Tibial nerve (tissue), 4 donors: ENCODE results near the gene AFF2.

Experiments used
- CTCF ChIP-seq, 5 experiments: fragments of 200-600 bp in 3 of 5; fragments of 450-650 bp in 2 of 5; sonication (generic) in 3 of 5; IDR thresholded peaks; one replicate each; pipeline ENCODE4 v1.5.1; 2016 to 2019; ENCODE audit warnings: antibody characterized with exemption in 5 of 5, mild to moderate bottlenecking in 3 of 5, moderate library complexity in 2 of 5
- EP300 ChIP-seq, 2 donors: sonication (generic); formaldehyde crosslinking; IDR thresholded peaks; one replicate each; pipeline ENCODE4 v1.6.1; 2017; ENCODE audit warnings: antibody characterized with exemption in 2 of 2, mild to moderate bottlenecking in 1 of 2
- POLR2A ChIP-seq, 2 donors: fragments of 450-650 bp; IDR thresholded peaks; one replicate each; pipeline ENCODE4 v1.6.1; 2017; ENCODE audit warnings: antibody characterized with exemption in 2 of 2, mild to moderate bottlenecking in 2 of 2, moderate library complexity in 2 of 2

DNA sequence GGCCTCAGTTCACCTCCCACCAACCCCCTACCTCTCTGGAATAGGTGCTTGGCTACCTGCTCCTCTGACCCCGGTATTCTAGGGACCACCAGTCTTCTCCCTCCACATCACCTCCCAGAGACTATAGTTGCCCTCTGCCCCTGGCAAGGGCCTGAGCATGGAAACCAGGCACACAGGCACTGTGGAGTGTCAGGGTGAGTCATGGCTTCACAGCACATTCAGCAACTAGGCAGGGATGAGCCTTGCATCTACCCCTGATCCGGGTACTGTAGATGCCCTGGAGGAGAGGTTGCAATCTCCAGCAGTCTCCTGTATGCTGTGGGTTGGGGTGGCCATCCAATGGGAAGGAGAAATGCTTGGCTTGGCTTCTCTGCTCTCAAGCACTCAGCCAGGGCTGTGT is 532.0 kb downstream of the AFF2 start:
- TF ChIP-seq CTCF (IDR thresholded peaks at IDR 0.05) (no peak), EP300 (IDR thresholded peaks at IDR 0.05) (no peak), POLR2A (IDR thresholded peaks at IDR 0.05) (no peak)
